Lower leg skin (tissue), 3 donors: ENCODE results near the gene MAPK8.

Experiments
- POLR2A ChIP-seq, 2 donors: fragments of 450-650 bp; IDR thresholded peaks; one replicate each; pipeline ENCODE4 v1.6.1; 2016 to 2017; ENCODE audit warnings: antibody characterized with exemption in 2 of 2, mild to moderate bottlenecking in 1 of 2, moderate library complexity in 1 of 2
- TF ChIP-seq, protein P1 (sequence below), 3 donors: fragments of 450-650 bp; IDR thresholded peaks; one replicate each; pipeline ENCODE4 v1.5.1; 2016; ENCODE audit warnings: antibody characterized with exemption in 3 of 3, mild to moderate bottlenecking in 3 of 3, moderate library complexity in 2 of 3

DNA sequence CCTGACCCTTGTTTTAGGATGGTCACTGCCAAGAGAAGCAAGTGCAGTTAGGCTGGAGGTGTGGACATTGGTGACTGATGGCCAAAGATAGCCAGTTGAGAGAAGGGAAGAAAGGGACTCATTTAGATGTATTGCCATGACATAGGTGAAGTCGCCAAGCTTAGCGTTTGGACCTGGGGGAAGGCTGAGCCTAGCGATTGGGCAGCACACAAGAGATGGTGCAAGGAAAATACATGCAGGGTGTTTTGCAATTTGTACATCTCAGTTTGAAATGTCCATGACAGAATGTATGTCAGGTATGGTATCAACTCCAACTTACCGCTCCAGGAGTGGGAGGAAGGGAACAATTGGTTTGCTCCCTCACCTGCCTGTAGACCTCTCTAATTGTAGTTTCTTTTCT, 134.3 kb downstream of the MAPK8 start:
- TF ChIP-seq, protein P1, sequence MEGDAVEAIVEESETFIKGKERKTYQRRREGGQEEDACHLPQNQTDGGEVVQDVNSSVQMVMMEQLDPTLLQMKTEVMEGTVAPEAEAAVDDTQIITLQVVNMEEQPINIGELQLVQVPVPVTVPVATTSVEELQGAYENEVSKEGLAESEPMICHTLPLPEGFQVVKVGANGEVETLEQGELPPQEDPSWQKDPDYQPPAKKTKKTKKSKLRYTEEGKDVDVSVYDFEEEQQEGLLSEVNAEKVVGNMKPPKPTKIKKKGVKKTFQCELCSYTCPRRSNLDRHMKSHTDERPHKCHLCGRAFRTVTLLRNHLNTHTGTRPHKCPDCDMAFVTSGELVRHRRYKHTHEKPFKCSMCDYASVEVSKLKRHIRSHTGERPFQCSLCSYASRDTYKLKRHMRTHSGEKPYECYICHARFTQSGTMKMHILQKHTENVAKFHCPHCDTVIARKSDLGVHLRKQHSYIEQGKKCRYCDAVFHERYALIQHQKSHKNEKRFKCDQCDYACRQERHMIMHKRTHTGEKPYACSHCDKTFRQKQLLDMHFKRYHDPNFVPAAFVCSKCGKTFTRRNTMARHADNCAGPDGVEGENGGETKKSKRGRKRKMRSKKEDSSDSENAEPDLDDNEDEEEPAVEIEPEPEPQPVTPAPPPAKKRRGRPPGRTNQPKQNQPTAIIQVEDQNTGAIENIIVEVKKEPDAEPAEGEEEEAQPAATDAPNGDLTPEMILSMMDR (IDR thresholded peaks at IDR 0.05): no peak
- no peak for TF ChIP-seq POLR2A (IDR thresholded peaks at IDR 0.05)
